GM23338 (cell line): ENCODE data around the gene AQP7.

Experiments used
- CREB1 ChIP-seq: fragments of 250-450 bp; sonication (Bioruptor Pico); IDR thresholded peaks from 2 replicates; pipeline ENCODE4 v1.5.0; 2020; ENCODE audit warnings: low read depth, mild to moderate bottlenecking, moderate library complexity
- ETS1 ChIP-seq: IDR thresholded peaks from 2 replicates; pipeline ENCODE4 v1.6.1; 2016; ENCODE audit warnings: antibody characterized with exemption
- EZH2 ChIP-seq: fragments of 200-600 bp; sonication (generic); IDR thresholded peaks from one replicate; pipeline ENCODE4 v1.8.0; 2017; ENCODE audit warnings: antibody characterized with exemption, mild to moderate bottlenecking, low read depth; ENCODE audit not compliant: unreplicated experiment
- EZH2phosphoT487 ChIP-seq: fragments of 200-600 bp; sonication (generic); IDR thresholded peaks from one replicate; pipeline ENCODE4 v1.8.1; 2018; ENCODE audit warnings: antibody characterized with exemption; ENCODE audit not compliant: unreplicated experiment
- JUNB ChIP-seq: IDR thresholded peaks from one replicate; pipeline ENCODE4 v1.6.1; 2016; ENCODE audit warnings: antibody characterized with exemption; ENCODE audit not compliant: unreplicated experiment
- NANOG ChIP-seq: IDR thresholded peaks from 2 replicates; pipeline ENCODE4 v1.6.1; 2016; ENCODE audit warnings: antibody characterized with exemption, borderline replicate concordance
- POLR2AphosphoS5 ChIP-seq: IDR thresholded peaks from 2 replicates; pipeline ENCODE4 v1.6.1; 2016; ENCODE audit warnings: antibody characterized with exemption, low read depth
- STAT1 ChIP-seq: IDR thresholded peaks from one replicate; pipeline ENCODE4 v1.6.1; 2016; ENCODE audit warnings: antibody characterized with exemption; ENCODE audit not compliant: unreplicated experiment
- ZNF114 ChIP-seq: fragments of 250-450 bp; sonication (Bioruptor Pico); IDR thresholded peaks from 2 replicates; pipeline ENCODE4 v1.5.0; 2020; ENCODE audit warnings: mild to moderate bottlenecking, moderate library complexity
- ZNF331 ChIP-seq: fragments of 250-450 bp; sonication (Bioruptor Pico); IDR thresholded peaks from 2 replicates; pipeline ENCODE4 v1.5.0; 2020; ENCODE audit warnings: low read depth, mild to moderate bottlenecking, moderate library complexity
- TF ChIP-seq, protein P1 (sequence below), 2 experiments: fragments of 200-600 bp in 1 of 2; sonication (generic) in 1 of 2; conservative IDR thresholded peaks; 2 replicates each; pipeline versions ENCODE4 v1.5.1 to v1.6.1; 2016 to 2017; ENCODE audit warnings: antibody characterized with exemption in 2 of 2, low read depth in 2 of 2, mild to moderate bottlenecking in 2 of 2, moderate library complexity in 1 of 2
- TF ChIP-seq, protein P2 (sequence below): IDR thresholded peaks from one replicate; pipeline ENCODE4 v1.6.1; 2018; ENCODE audit warnings: antibody characterized with exemption; ENCODE audit not compliant: unreplicated experiment
- TF ChIP-seq, protein P3 (sequence below): fragments of 250-450 bp; sonication (Bioruptor Pico); IDR thresholded peaks from 2 replicates; pipeline ENCODE4 v1.5.0; 2020; ENCODE audit warnings: mild to moderate bottlenecking, moderate library complexity

GRCh38 chr9:33354651-33355211, 47.6 kb downstream of the AQP7 start:
- TF ChIP-seq, protein P1, sequence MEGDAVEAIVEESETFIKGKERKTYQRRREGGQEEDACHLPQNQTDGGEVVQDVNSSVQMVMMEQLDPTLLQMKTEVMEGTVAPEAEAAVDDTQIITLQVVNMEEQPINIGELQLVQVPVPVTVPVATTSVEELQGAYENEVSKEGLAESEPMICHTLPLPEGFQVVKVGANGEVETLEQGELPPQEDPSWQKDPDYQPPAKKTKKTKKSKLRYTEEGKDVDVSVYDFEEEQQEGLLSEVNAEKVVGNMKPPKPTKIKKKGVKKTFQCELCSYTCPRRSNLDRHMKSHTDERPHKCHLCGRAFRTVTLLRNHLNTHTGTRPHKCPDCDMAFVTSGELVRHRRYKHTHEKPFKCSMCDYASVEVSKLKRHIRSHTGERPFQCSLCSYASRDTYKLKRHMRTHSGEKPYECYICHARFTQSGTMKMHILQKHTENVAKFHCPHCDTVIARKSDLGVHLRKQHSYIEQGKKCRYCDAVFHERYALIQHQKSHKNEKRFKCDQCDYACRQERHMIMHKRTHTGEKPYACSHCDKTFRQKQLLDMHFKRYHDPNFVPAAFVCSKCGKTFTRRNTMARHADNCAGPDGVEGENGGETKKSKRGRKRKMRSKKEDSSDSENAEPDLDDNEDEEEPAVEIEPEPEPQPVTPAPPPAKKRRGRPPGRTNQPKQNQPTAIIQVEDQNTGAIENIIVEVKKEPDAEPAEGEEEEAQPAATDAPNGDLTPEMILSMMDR (conservative IDR thresholded peaks at IDR 0.05; ENCODE audit: low read depth in 2 of 2) = no peak
- no peak for TF ChIP-seq POLR2AphosphoS5
- no peak for TF ChIP-seq JUNB
- TF ChIP-seq, protein P2, sequence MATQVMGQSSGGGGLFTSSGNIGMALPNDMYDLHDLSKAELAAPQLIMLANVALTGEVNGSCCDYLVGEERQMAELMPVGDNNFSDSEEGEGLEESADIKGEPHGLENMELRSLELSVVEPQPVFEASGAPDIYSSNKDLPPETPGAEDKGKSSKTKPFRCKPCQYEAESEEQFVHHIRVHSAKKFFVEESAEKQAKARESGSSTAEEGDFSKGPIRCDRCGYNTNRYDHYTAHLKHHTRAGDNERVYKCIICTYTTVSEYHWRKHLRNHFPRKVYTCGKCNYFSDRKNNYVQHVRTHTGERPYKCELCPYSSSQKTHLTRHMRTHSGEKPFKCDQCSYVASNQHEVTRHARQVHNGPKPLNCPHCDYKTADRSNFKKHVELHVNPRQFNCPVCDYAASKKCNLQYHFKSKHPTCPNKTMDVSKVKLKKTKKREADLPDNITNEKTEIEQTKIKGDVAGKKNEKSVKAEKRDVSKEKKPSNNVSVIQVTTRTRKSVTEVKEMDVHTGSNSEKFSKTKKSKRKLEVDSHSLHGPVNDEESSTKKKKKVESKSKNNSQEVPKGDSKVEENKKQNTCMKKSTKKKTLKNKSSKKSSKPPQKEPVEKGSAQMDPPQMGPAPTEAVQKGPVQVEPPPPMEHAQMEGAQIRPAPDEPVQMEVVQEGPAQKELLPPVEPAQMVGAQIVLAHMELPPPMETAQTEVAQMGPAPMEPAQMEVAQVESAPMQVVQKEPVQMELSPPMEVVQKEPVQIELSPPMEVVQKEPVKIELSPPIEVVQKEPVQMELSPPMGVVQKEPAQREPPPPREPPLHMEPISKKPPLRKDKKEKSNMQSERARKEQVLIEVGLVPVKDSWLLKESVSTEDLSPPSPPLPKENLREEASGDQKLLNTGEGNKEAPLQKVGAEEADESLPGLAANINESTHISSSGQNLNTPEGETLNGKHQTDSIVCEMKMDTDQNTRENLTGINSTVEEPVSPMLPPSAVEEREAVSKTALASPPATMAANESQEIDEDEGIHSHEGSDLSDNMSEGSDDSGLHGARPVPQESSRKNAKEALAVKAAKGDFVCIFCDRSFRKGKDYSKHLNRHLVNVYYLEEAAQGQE = no peak
- TF ChIP-seq EZH2phosphoT487 = no peak
- TF ChIP-seq CREB1 (CRISPR knock-in tag) = no peak
- no peak for TF ChIP-seq EZH2
- TF ChIP-seq ETS1 = no peak
- no peak for TF ChIP-seq STAT1
- no peak for TF ChIP-seq ZNF331
- TF ChIP-seq NANOG = no peak
- TF ChIP-seq, protein P3, sequence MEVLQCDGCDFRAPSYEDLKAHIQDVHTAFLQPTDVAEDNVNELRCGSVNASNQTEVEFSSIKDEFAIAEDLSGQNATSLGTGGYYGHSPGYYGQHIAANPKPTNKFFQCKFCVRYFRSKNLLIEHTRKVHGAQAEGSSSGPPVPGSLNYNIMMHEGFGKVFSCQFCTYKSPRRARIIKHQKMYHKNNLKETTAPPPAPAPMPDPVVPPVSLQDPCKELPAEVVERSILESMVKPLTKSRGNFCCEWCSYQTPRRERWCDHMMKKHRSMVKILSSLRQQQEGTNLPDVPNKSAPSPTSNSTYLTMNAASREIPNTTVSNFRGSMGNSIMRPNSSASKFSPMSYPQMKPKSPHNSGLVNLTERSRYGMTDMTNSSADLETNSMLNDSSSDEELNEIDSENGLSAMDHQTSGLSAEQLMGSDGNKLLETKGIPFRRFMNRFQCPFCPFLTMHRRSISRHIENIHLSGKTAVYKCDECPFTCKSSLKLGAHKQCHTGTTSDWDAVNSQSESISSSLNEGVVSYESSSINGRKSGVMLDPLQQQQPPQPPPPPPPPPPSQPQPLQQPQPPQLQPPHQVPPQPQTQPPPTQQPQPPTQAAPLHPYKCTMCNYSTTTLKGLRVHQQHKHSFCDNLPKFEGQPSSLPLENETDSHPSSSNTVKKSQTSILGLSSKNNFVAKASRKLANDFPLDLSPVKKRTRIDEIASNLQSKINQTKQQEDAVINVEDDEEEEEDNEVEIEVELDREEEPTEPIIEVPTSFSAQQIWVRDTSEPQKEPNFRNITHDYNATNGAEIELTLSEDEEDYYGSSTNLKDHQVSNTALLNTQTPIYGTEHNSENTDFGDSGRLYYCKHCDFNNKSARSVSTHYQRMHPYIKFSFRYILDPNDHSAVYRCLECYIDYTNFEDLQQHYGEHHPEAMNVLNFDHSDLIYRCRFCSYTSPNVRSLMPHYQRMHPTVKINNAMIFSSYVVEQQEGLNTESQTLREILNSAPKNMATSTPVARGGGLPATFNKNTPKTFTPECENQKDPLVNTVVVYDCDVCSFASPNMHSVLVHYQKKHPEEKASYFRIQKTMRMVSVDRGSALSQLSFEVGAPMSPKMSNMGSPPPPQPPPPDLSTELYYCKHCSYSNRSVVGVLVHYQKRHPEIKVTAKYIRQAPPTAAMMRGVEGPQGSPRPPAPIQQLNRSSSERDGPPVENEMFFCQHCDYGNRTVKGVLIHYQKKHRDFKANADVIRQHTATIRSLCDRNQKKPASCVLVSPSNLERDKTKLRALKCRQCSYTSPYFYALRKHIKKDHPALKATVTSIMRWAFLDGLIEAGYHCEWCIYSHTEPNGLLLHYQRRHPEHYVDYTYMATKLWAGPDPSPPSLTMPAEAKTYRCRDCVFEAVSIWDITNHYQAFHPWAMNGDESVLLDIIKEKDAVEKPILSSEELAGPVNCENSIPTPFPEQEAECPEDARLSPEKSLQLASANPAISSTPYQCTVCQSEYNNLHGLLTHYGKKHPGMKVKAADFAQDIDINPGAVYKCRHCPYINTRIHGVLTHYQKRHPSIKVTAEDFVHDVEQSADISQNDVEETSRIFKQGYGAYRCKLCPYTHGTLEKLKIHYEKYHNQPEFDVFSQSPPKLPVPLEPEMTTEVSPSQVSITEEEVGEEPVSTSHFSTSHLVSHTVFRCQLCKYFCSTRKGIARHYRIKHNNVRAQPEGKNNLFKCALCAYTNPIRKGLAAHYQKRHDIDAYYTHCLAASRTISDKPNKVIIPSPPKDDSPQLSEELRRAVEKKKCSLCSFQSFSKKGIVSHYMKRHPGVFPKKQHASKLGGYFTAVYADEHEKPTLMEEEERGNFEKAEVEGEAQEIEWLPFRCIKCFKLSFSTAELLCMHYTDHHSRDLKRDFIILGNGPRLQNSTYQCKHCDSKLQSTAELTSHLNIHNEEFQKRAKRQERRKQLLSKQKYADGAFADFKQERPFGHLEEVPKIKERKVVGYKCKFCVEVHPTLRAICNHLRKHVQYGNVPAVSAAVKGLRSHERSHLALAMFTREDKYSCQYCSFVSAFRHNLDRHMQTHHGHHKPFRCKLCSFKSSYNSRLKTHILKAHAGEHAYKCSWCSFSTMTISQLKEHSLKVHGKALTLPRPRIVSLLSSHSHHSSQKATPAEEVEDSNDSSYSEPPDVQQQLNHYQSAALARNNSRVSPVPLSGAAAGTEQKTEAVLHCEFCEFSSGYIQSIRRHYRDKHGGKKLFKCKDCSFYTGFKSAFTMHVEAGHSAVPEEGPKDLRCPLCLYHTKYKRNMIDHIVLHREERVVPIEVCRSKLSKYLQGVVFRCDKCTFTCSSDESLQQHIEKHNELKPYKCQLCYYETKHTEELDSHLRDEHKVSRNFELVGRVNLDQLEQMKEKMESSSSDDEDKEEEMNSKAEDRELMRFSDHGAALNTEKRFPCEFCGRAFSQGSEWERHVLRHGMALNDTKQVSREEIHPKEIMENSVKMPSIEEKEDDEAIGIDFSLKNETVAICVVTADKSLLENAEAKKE (CRISPR knock-in tag) = no peak
- no peak for TF ChIP-seq ZNF114
